Pancreas (tissue), 10 donors: ENCODE results near the gene TOX2. TPM values are rescaled to one million over a fixed set of nuclear protein-coding genes. Genes with fewer than 3 reads are reported as not detected.

Experiments used
- ATAC-seq, 4 donors: fragments of 200-7000 bp; cut with Tn5 transposase; one replicate each; pipeline versions ENCODE4 v1.8.0 to v1.9.1; 2020; ENCODE audit warnings: mild to moderate bottlenecking in 4 of 4, moderate library complexity in 4 of 4
- DNase-seq, 6 donors: peaks; one replicate each; pipeline ENCODE4 v3.0.0-alpha.2; 2020
- FAIRE-seq: peaks from 2 replicates; lab custom pipeline; 2012; peaks lifted over from hg19 to GRCh38; lab: Jason Lieb, UNC
- H3K27ac ChIP-seq, 4 donors: fragments of 200-600 bp; sonication (generic); 1 replicate in 3 of 4; 2 replicates in 1 of 4; pipeline versions ENCODE4 v1.5.0 to v1.8.0; 2020
- H3K27me3 ChIP-seq, 4 donors: fragments of 200-600 bp; one replicate each; pipeline ENCODE4 v1.8.0; 2021
- H3K36me3 ChIP-seq, 3 donors: fragments of 200-600 bp; sonication (generic) in 1 of 3; one replicate each; pipeline versions ENCODE4 v1.5.0 to v1.8.0; 2020 to 2021
- H3K4me1 ChIP-seq, 3 donors: fragments of 200-600 bp; one replicate each; pipeline ENCODE4 v1.8.0; 2021
- H3K4me3 ChIP-seq, 4 donors: fragments of 200-600 bp; sonication (generic) in 2 of 4; one replicate each; pipeline versions ENCODE4 v1.5.0 to v1.8.0; 2020 to 2021
- H3K9me3 ChIP-seq, 4 donors: fragments of 200-600 bp; one replicate each; pipeline ENCODE4 v1.8.0; 2021
- CTCF ChIP-seq, 4 donors: fragments of 200-600 bp; sonication (generic) in 3 of 4; IDR thresholded peaks; one replicate each; pipeline versions ENCODE4 v1.5.0 to v1.8.0; 2021; ENCODE audit warnings: antibody characterized with exemption in 4 of 4
- WGBS, 2 donors: extraction: QIAGEN DNeasy Blood & Tissue Kit; methylation state at CpG; one replicate each; pipeline ENCODE4 v1.1.7; 2013; 5-methylcytosine and 5-hydroxymethylcytosine counted together
- intact Hi-C, 3 donors: fragments of 100-400 bp; cut with DNase I; formaldehyde crosslinking; loops; one replicate each; pipeline versions ENCODE4 v1.11.1 to v1.14.2; 2022
- polyA plus RNA-seq, 2 donors: library from polyadenylated mRNA; stranded (reverse); fragments of 200-250 nt; gene quantifications; one replicate each; pipeline ENCODE4 v1.2.3, GENCODE V29; 2013
- total RNA-seq, 6 donors: library from RNA; stranded (reverse); fragmentation: NEBNext Ultra II Directional in 4 of 6; extraction: Animal tissue kit (Norgen Biotek cat#: 25700) in 4 of 6; gene quantifications; one replicate each; pipeline versions ENCODE4 v1.2.1 to v1.2.4, GENCODE V29; 2021 to 2023
- donor health status: healthy with polysubstance abuse.
- donor health status: DM: no; HTN: no; CAD: no; lungs with moderate emphysema.
- donor health status: DM: no; HTN: no; CAD: no.
- donor health status: control.
- donor health status: control.
- donor health status: Bipolar disorder and iron deficiency.
- donor health status: DM: yes; HTN: yes; CAD: no.
- donor health status: DM: no; HTN: no; CAD: no.
- donor health status: DM: no; HTN: no; CAD: no.
- donor health status: DM: yes; HTN: yes; CAD: no.

The TOX2 gene
- total and polyA plus RNA-seq, 8 donors = 0.24 to 2.3 (median 0.90) TPM

GRCh38 chr20:44030394-44030793, 115.7 kb downstream of the TOX2 start:
- H3K9me3 ChIP-seq = no peaks in the 10 kb centered on the region
- ATAC-seq (no peak), DNase-seq (no peak), FAIRE-seq (no peak)
- no peaks in the 10 kb centered on the region for H3K4me1 ChIP-seq
- 64 to 66% methylated on average over 2 of the region's 2 CpGs for WGBS, 2 donors
- intact Hi-C loops = no loop called here
- no peak for TF ChIP-seq CTCF (IDR thresholded peaks at IDR 0.05)
- no peaks in the 10 kb centered on the region for H3K27me3 ChIP-seq
- H3K27ac ChIP-seq = no peak overlapping the region
- no peaks in the 10 kb centered on the region for H3K36me3 ChIP-seq
- no peak overlapping the region for H3K4me3 ChIP-seq

GRCh38 chr20:44031001-44031574, 116.4 kb downstream of the TOX2 start:
- ATAC-seq = no peak
- no peak for DNase-seq
- Histone ChIP-seq H3K27ac (no peak overlapping the region), H3K27me3 (no peaks in the 10 kb centered on the region), H3K4me1 (no peaks in the 10 kb centered on the region), H3K4me3 (no peak overlapping the region), H3K36me3 (no peaks in the 10 kb centered on the region), H3K9me3 (no peaks in the 10 kb centered on the region)
- intact Hi-C loops = no loop called here
- TF ChIP-seq CTCF (IDR thresholded peaks at IDR 0.05) = no peak
- FAIRE-seq = no peak
- WGBS, 2 donors = 76 to 84% methylated on average over 14 of the region's 14 CpGs

DNA sequence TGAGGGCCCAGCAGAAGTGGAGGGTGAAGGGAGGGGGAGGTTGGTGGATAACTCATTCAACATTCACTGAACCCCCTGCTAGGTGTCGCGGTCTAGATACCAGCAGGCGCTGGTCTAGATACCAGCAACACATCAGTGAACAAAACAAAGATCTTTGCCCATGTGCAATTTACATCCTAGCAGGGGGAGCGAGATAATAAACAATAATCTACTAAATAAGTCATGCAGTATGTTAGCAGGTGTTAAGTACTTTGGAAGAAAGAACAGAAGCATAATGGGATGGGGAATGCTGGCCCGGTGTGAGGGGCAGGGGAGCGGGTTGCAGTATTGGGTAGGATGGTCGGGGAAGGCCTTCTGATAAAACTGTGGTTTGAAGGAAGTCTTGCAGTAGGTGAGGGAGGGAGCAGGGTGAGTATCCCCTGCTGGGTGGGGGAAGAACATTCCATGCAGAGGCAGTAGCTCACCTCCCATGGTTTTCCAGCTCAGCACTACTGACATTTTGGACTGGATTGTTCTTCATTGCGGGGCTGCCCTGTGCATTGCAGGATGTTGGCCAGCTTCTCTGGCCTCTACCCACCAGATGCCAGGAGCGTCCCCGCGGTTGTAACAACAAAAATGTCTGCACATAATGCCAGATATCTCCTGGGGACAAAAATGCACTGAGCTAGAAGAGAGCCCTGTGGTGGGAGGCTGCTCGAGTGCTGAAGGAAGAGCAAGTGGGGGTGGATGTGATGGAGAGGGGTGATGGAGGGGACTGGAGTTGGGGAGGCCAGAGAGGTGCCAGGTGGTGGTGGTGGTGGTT, 117.3 kb downstream of the TOX2 start:
- no peak for FAIRE-seq
- H3K4me1 ChIP-seq = no peaks in the 10 kb centered on the region

GRCh38 chr20:44032583-44033331, 118.1 kb downstream of the TOX2 start:
- 51 to 61% methylated on average over 12 of the region's 12 CpGs for WGBS, 2 donors
- ATAC-seq (no peak), DNase-seq (no peak), FAIRE-seq (no peak)
- H3K4me1 ChIP-seq = no peaks in the 10 kb centered on the region
- H3K36me3 ChIP-seq = no peaks in the 10 kb centered on the region
- H3K9me3 ChIP-seq = no peaks in the 10 kb centered on the region
- intact Hi-C loops = no loop called here
- H3K27me3 ChIP-seq = peaks cover 0 to 9% (median 0%) of the 10 kb centered on the region in 4 donors
- H3K4me3 ChIP-seq = no peak overlapping the region
- no peak for TF ChIP-seq CTCF (IDR thresholded peaks at IDR 0.05)
- no peak overlapping the region for H3K27ac ChIP-seq

More for the DNA sequence above, 117.3 kb downstream of the TOX2 start:
- intact Hi-C loops = no loop called here
- 47 to 55% methylated on average over 12 of the region's 12 CpGs for WGBS, 2 donors
- no peak for TF ChIP-seq CTCF (IDR thresholded peaks at IDR 0.05)
- ATAC-seq = no peak
- no peaks in the 10 kb centered on the region for H3K36me3 ChIP-seq
- H3K27me3 ChIP-seq = peaks cover 0 to 3% (median 0%) of the 10 kb centered on the region in 4 donors
- H3K9me3 ChIP-seq = no peaks in the 10 kb centered on the region
- H3K4me3 ChIP-seq = no peak overlapping the region
- H3K27ac ChIP-seq = no peak overlapping the region
- no peak for DNase-seq
